CD4-positive, alpha-beta T cell (primary cell): ENCODE results near the gene CDK5R1. TPM values are rescaled to one million over a fixed set of nuclear protein-coding genes. Genes with fewer than 3 reads are reported as not detected.

Experiments
- ATAC-seq: fragments of 200-7000 bp; cut with Tn5 transposase; one replicate; pipeline ENCODE4 v1.10.0; 2022; ENCODE audit warnings: mild to moderate bottlenecking; ENCODE audit not compliant: poor library complexity
- CTCF ChIA-PET: fragments of 350-600 bp; sonication (Branson Sonifier 250); formaldehyde crosslinking; loops from one replicate; lab custom pipeline; 2021; ENCODE audit warnings: antibody characterized with exemption, inconsistent platforms; lab: Charles Lee
- POLR2A ChIA-PET: fragments of 350-600 bp; sonication (Branson Sonifier 250); formaldehyde crosslinking; loops from one replicate; lab custom pipeline; 2021; ENCODE audit warnings: antibody characterized with exemption, inconsistent platforms; lab: Charles Lee
- DNase-seq, 14 experiments: peaks; one replicate each; pipeline ENCODE4 v3.0.0-alpha.2; 2013 to 2020; ENCODE audit warnings: mixed read lengths in 2 of 14
- H3K27ac ChIP-seq, 2 donors: one replicate each; pipeline versions ENCODE4 v1.5.1 to v1.7.0; 2013; ENCODE audit warnings: low read length in 2 of 2, low read depth in 1 of 2, mild to moderate bottlenecking in 1 of 2
- H3K27me3 ChIP-seq, 2 experiments: 1 replicate in 1 of 2; 2 replicates in 1 of 2; pipeline versions ENCODE4 v1.6.1 to v1.7.0; 2013; ENCODE audit warnings: low read length in 2 of 2, control low read depth in 1 of 2, mild to moderate bottlenecking in 1 of 2, moderate library complexity in 1 of 2; ENCODE audit not compliant: insufficient read depth in 2 of 2, control insufficient read depth in 1 of 2
- H3K36me3 ChIP-seq: one replicate; pipeline ENCODE4 v1.6.1; 2013; ENCODE audit warnings: low read length, control low read depth; ENCODE audit not compliant: insufficient read depth
- H3K4me1 ChIP-seq: one replicate; pipeline ENCODE4 v1.6.1; 2013; ENCODE audit warnings: low read length, control low read depth; ENCODE audit not compliant: insufficient read depth
- H3K4me3 ChIP-seq: one replicate; pipeline ENCODE4 v1.5.1; 2013; ENCODE audit warnings: mild to moderate bottlenecking, low read length, moderate library complexity
- H3K9me3 ChIP-seq, 2 experiments: 1 replicate in 1 of 2; 2 replicates in 1 of 2; pipeline versions ENCODE4 v1.6.1 to v1.7.0; 2013; ENCODE audit warnings: low read length in 2 of 2, mild to moderate bottlenecking in 2 of 2, control low read depth in 1 of 2, moderate library complexity in 1 of 2; ENCODE audit not compliant: control insufficient read depth in 1 of 2, insufficient read depth in 1 of 2
- H3K27ac Mint-ChIP-seq: one replicate; pipeline ENCODE4 v1.8.0; 2020; ENCODE audit warnings: mixed read lengths
- H3K27me3 Mint-ChIP-seq: one replicate; pipeline ENCODE4 v1.8.0; 2021; ENCODE audit warnings: mixed read lengths
- H3K36me3 Mint-ChIP-seq: one replicate; pipeline ENCODE4 v1.8.0; 2021; ENCODE audit warnings: low read depth, mixed read lengths
- H3K4me1 Mint-ChIP-seq: one replicate; pipeline ENCODE4 v1.8.0; 2021; ENCODE audit warnings: low read depth, mixed read lengths
- H3K4me3 Mint-ChIP-seq: one replicate; pipeline ENCODE4 v1.8.0; 2020; ENCODE audit warnings: mild to moderate bottlenecking, mixed read lengths
- H3K9me3 Mint-ChIP-seq: one replicate; pipeline ENCODE4 v1.8.0; 2020; ENCODE audit warnings: mixed read lengths
- CTCF ChIP-seq: fragments of 200-600 bp; IDR thresholded peaks from one replicate; pipeline ENCODE4 v1.8.0; 2022; ENCODE audit warnings: antibody characterized with exemption, mild to moderate bottlenecking
- intact Hi-C, 2 experiments: fragments of 100-400 bp; cut with DNase I in 1 of 2; cut with micrococcal nuclease in 1 of 2; formaldehyde crosslinking; loops; one replicate each; pipeline versions ENCODE4 v1.15.1 to v1.9.0; 2023 to 2025; cut with DNase I, micrococcal nuclease
- total RNA-seq, 174 experiments: library from RNA in 2 of 174; stranded (reverse) in 2 of 174; gene quantifications; one replicate each; pipeline ENCODE4 v1.2.3 and lab custom pipeline; 2021 to 2026

The CDK5R1 gene
- total RNA-seq, 2 experiments from 2014 or later, result 21.7 to 22.5 TPM

- peaks cover 72% of the 10 kb centered on the region for H3K4me1 ChIP-seq
- peaks cover 33% of the 10 kb centered on the region for H3K36me3 Mint-ChIP-seq
- peaks cover 68% of the 10 kb centered on the region for H3K4me1 Mint-ChIP-seq
- TF ChIP-seq CTCF, result no peak
- POLR2A ChIA-PET, result interaction anchor here (0.7 to 8.1 kb wide), 7 partner anchors 9 to 34 kb away, joined by 3 to 152 read pairs (median 16); no protein-coding TSS in a partner anchor
- no peak for DNase-seq
- no peaks in the 10 kb centered on the region for H3K9me3 Mint-ChIP-seq
- H3K9me3 ChIP-seq, result no peaks in the 10 kb centered on the region
- CTCF ChIA-PET, result interaction anchor here (1.1 to 3.3 kb wide), 3 partner anchors 28 to 388 kb away, joined by 3 to 12 read pairs (median 4); partner anchors contain the start of gene MYO1D
- no peaks in the 10 kb centered on the region for H3K27me3 ChIP-seq
- peak overlapping the region; percentile 95 for H3K27ac Mint-ChIP-seq
- H3K4me3 ChIP-seq, result peak overlapping the region; percentile 75
- H3K27me3 Mint-ChIP-seq, result no peaks in the 10 kb centered on the region
- intact Hi-C loops, result loop anchor here (2.0 to 10.0 kb wide), 3 partner anchors 13 to 385 kb away; partner anchors contain the start of gene MYO1D (in 2 of the 2)
- H3K4me3 Mint-ChIP-seq, result peak overlapping the region; percentile 89
- H3K27ac ChIP-seq, result no peak overlapping the region
- no peak for ATAC-seq
- peaks cover 12% of the 10 kb centered on the region for H3K36me3 ChIP-seq
These were observed 2.7 kb downstream of the CDK5R1 start for GRCh38 chr17:32489320-32490100.

GRCh38 chr17:32490101-32490482 lies 3.3 kb downstream of the CDK5R1 start:
- POLR2A ChIA-PET, result interaction anchor here (5.2 to 8.1 kb wide), 2 partner anchors 14 to 28 kb away, joined by 51 to 152 read pairs; no protein-coding TSS in a partner anchor
- H3K4me3 ChIP-seq, result peak overlapping the region; percentile 75
- peaks cover 33% of the 10 kb centered on the region for H3K36me3 Mint-ChIP-seq
- CTCF ChIA-PET, result interaction anchor here (1.0 to 2.6 kb wide), 3 partner anchors 28 to 169 kb away, joined by 3 to 10 read pairs (median 4); partner anchors contain the start of gene PSMD11
- H3K4me1 Mint-ChIP-seq, result peaks cover 70% of the 10 kb centered on the region
- DNase-seq (peak in 4 of 14 experiments; percentile 10 to 39 (median 31)), ATAC-seq (no peak)
- peak overlapping the region; percentile 89 for H3K4me3 Mint-ChIP-seq
- H3K9me3 ChIP-seq, result no peaks in the 10 kb centered on the region
- H3K27me3 Mint-ChIP-seq, result no peaks in the 10 kb centered on the region
- intact Hi-C loops, result loop anchor here in 1 of 2 experiments (2.0 kb wide), 1 partner anchor 31 kb away; no protein-coding TSS in a partner anchor
- H3K4me1 ChIP-seq, result peaks cover 78% of the 10 kb centered on the region
- H3K27ac ChIP-seq, result no peak overlapping the region
- no peaks in the 10 kb centered on the region for H3K27me3 ChIP-seq
- H3K36me3 ChIP-seq, result peaks cover 12% of the 10 kb centered on the region
- H3K27ac Mint-ChIP-seq, result peak overlapping the region; percentile 95
- H3K9me3 Mint-ChIP-seq, result no peaks in the 10 kb centered on the region
- no peak for TF ChIP-seq CTCF

- Histone ChIP-seq H3K36me3 (peaks cover 12% of the 10 kb centered on the region), H3K27ac (peak overlapping the region; percentile 47 to 63), H3K27me3 (no peaks in the 10 kb centered on the region), H3K9me3 (no peaks in the 10 kb centered on the region), H3K4me1 (peaks cover 88% of the 10 kb centered on the region), H3K4me3 (peak overlapping the region; percentile 10)
- peak; percentile 9 for ATAC-seq
- Mint-ChIP-seq H3K27me3 (no peaks in the 10 kb centered on the region), H3K4me1 (peaks cover 65% of the 10 kb centered on the region), H3K4me3 (peak overlapping the region; percentile 89), H3K9me3 (no peaks in the 10 kb centered on the region), H3K36me3 (peaks cover 33% of the 10 kb centered on the region), H3K27ac (peak overlapping the region; percentile 95)
- DNase-seq, result peak in 4 of 14 experiments; percentile 12 to 54 (median 44)
- POLR2A ChIA-PET, result interaction anchor here (0.6 to 8.1 kb wide), 7 partner anchors 9 to 47 kb away, joined by 3 to 152 read pairs (median 9); partner anchors contain the start of gene PSMD11
- intact Hi-C loops, result loop anchor here in 1 of 2 experiments (2.0 kb wide), 1 partner anchor 29 kb away; no protein-coding TSS in a partner anchor
- TF ChIP-seq CTCF, result no peak
- CTCF ChIA-PET, result interaction anchor here (1.0 to 2.6 kb wide), 4 partner anchors 8 to 385 kb away, joined by 3 to 10 read pairs (median 4); partner anchors contain the start of genes MYO1D and PSMD11
These were observed 4.8 kb downstream of the CDK5R1 start for GRCh38 chr17:32491371-32492263.
